Thyroid gland (tissue), 4 donors: ENCODE data around the gene ZNF484.

Source experiments
- POLR2A ChIP-seq, 2 donors: fragments of 450-650 bp; IDR thresholded peaks; one replicate each; pipeline ENCODE4 v1.6.1; 2017; ENCODE audit warnings: antibody characterized with exemption in 2 of 2, mild to moderate bottlenecking in 2 of 2, moderate library complexity in 1 of 2
- TF ChIP-seq, protein P1 (sequence below), 6 experiments: fragments of 200-600 bp in 3 of 6; fragments of 450-650 bp in 3 of 6; sonication (generic) in 3 of 6; IDR thresholded peaks; one replicate each; pipeline ENCODE4 v1.5.1; 2016 to 2019; ENCODE audit warnings: antibody characterized with exemption in 6 of 6, mild to moderate bottlenecking in 2 of 6, inconsistent platforms in 1 of 6, moderate library complexity in 1 of 6

DNA sequence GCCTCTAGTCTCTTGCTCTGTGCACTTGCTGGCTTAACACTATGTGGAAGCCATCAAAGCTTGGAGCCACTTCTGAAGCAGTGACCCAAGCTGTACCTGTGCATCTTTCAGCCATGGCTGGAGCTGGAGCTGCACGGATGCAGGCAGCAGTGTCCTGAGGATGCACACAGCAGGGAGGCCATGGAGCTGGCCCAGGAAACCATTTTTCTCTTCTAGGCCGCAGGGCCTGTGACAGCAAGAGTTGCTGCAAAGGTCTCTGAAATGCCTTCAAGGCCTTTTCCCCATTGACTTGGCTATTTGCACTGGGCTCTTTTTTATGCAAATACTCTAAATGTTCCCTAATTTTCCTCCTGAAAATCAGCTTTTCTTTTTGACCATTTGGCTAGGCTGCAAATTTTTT is 12.9 kb upstream of the ZNF484 start:
- TF ChIP-seq, protein P1, sequence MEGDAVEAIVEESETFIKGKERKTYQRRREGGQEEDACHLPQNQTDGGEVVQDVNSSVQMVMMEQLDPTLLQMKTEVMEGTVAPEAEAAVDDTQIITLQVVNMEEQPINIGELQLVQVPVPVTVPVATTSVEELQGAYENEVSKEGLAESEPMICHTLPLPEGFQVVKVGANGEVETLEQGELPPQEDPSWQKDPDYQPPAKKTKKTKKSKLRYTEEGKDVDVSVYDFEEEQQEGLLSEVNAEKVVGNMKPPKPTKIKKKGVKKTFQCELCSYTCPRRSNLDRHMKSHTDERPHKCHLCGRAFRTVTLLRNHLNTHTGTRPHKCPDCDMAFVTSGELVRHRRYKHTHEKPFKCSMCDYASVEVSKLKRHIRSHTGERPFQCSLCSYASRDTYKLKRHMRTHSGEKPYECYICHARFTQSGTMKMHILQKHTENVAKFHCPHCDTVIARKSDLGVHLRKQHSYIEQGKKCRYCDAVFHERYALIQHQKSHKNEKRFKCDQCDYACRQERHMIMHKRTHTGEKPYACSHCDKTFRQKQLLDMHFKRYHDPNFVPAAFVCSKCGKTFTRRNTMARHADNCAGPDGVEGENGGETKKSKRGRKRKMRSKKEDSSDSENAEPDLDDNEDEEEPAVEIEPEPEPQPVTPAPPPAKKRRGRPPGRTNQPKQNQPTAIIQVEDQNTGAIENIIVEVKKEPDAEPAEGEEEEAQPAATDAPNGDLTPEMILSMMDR (IDR thresholded peaks at IDR 0.05) = no peak
- no peak for TF ChIP-seq POLR2A (IDR thresholded peaks at IDR 0.05)
